Measurements from ENCODE around the gene EGFLAM. TPM values are rescaled to one million over a fixed set of nuclear protein-coding genes. Genes with fewer than 3 reads are reported as not detected.

Gene EGFLAM
- total and polyA plus RNA-seq, 2 of the 4 experiments (the other 2 are of a cell fraction): 0.77 to 1.1 TPM

DNA sequence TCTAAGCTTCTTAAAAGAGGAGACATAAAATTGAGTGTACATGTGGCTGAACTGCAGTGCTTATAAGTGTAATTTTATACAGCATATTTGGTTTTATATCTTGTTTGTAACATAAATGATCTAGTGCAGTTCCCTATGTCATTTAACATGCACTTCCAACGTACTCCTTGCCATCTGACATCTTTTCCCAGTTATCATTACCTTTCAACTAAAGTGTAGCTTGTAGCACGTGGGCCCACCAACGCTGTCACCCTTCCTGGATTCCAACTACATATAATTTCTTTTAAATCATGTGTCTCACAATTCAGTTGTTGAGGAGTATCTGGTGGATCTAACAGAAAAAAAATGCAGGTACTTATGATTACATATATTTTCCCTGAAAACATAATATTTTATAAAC lies 247.9 kb downstream of the EGFLAM start:
- DNase-seq: no peak
- Histone ChIP-seq H3K27me3 (ENCODE audit: control insufficient read depth, insufficient read depth, low read length) (no peaks in the 10 kb centered on the region), H3K9me3 (ENCODE audit: control insufficient read depth, insufficient read depth, low read length) (no peaks in the 10 kb centered on the region), H3K4me2 (ENCODE audit: low read depth, low read length) (no peak overlapping the region), H3K4ac (ENCODE audit: low read depth, low read length) (no peak overlapping the region), H2AK5ac (ENCODE audit: low read depth, low read length) (no peak overlapping the region), H3K9ac (ENCODE audit: low read depth, low read length) (no peak overlapping the region), H4K20me1 (ENCODE audit: insufficient read depth, low read length) (no peaks in the 10 kb centered on the region), H3K79me1 (ENCODE audit: low read depth in 1 of 2, low read length in 2 of 2) (no peaks in the 10 kb centered on the region), H3K4me1 (ENCODE audit: control insufficient read depth, insufficient read depth, low read length) (peaks cover 5% of the 10 kb centered on the region), H4K91ac (ENCODE audit: insufficient read depth, low read depth, low read length) (no peak overlapping the region), H2AFZ (replicated peaks; ENCODE audit: low read length, poor library complexity) (no peak overlapping the region), H3K9me1 (ENCODE audit: insufficient read depth, low read length) (no peaks in the 10 kb centered on the region), H3K27ac (ENCODE audit: insufficient read depth, low read length) (no peak overlapping the region), H3K56ac (ENCODE audit: extremely low read depth, insufficient read depth, low read length) (no peak overlapping the region), H2BK120ac (ENCODE audit: low read depth, low read length) (no peak overlapping the region), H2BK15ac (ENCODE audit: low read depth, low read length) (no peak overlapping the region), H3K4me3 (ENCODE audit: insufficient read depth, low read depth, low read length) (no peak overlapping the region), H4K5ac (ENCODE audit: low read depth, low read length) (no peak overlapping the region), H2BK20ac (ENCODE audit: low read depth, low read length) (no peak overlapping the region), H2AK9ac (replicated peaks; ENCODE audit: low read depth, low read length, poor library complexity) (no peak overlapping the region), H3K18ac (ENCODE audit: low read depth, low read length) (no peak overlapping the region), H4K8ac (ENCODE audit: low read depth in 2 of 2, low read length in 2 of 2) (no peak overlapping the region), H3K23ac (ENCODE audit: low read depth, low read length) (no peak overlapping the region), H2BK5ac (ENCODE audit: low read depth, low read length, poor library complexity, severe bottlenecking) (no peak overlapping the region), H3K36me3 (ENCODE audit: control insufficient read depth, insufficient read depth, low read length) (peaks cover 9% of the 10 kb centered on the region), H3K14ac (replicated peaks; ENCODE audit: low read depth, low read length) (no peak overlapping the region)
- dilution Hi-C loops (cut with HindIII; ENCODE audit: low sequenced_read_pairs, unreplicated experiment) (no loop called here), in situ Hi-C loops (cut with MboI; ENCODE audit: low sequenced_read_pairs) (no loop called here), intact Hi-C loops (cut with micrococcal nuclease) (no loop called here)
- POLR2A ChIA-PET (ENCODE audit: unreplicated experiment): no interaction called here
- CTCF ChIA-PET: interaction anchor here (0.9 kb wide), 1 partner anchor 10 kb away, joined by 5 read pairs; no protein-coding TSS in a partner anchor
- WGBS, 2 experiments (ENCODE audit: extremely low coverage in 2 of 2, insufficient read length in 1 of 2): no CpG with 5 or more reads among the region's 3 CpGs
- BruUV-seq (replicated peaks): no TSS peak
- no peak for ATAC-seq (ENCODE audit: low read depth)
- TF ChIP-seq CHD1 (IDR thresholded peaks at IDR 0.05; ENCODE audit: low read depth, low read length) (no peak), SMC3 (IDR thresholded peaks at IDR 0.05; ENCODE audit: low read depth, low read length) (no peak), CTCF (conservative IDR thresholded peaks at IDR 0.05; ENCODE audit: low read depth, low read length) (no peak), RCOR1 (IDR thresholded peaks at IDR 0.05; ENCODE audit: insufficient replicate concordance, low read length) (no peak), MXI1 (IDR thresholded peaks at IDR 0.05; ENCODE audit: borderline replicate concordance, low read depth, low read length) (no peak), MAFK (IDR thresholded peaks at IDR 0.05; ENCODE audit: low read depth, low read length) (no peak), ELK1 (IDR thresholded peaks at IDR 0.05; ENCODE audit: borderline replicate concordance, low read depth, low read length) (no peak), BHLHE40 (IDR thresholded peaks at IDR 0.05; ENCODE audit: low read depth, low read length) (no peak), NFE2L2 (IDR thresholded peaks at IDR 0.05; ENCODE audit: low read depth, low read length) (no peak), CEBPB (IDR thresholded peaks at IDR 0.05; ENCODE audit: low read depth, low read length) (no peak), RFX5 (IDR thresholded peaks at IDR 0.05; ENCODE audit: low read depth, low read length) (no peak), FOS (IDR thresholded peaks at IDR 0.05; ENCODE audit: low read depth, low read length) (no peak), MAZ (IDR thresholded peaks at IDR 0.05; ENCODE audit: borderline replicate concordance, low read depth, low read length) (no peak), RAD21 (IDR thresholded peaks at IDR 0.05; ENCODE audit: low read length) (no peak)
- TF ChIP-seq, protein P1, sequence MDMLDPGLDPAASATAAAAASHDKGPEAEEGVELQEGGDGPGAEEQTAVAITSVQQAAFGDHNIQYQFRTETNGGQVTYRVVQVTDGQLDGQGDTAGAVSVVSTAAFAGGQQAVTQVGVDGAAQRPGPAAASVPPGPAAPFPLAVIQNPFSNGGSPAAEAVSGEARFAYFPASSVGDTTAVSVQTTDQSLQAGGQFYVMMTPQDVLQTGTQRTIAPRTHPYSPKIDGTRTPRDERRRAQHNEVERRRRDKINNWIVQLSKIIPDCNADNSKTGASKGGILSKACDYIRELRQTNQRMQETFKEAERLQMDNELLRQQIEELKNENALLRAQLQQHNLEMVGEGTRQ (IDR thresholded peaks at IDR 0.05; ENCODE audit: low read depth, low read length): no peak

Measured in IMR-90 (cell line).